HepG2 (cell line): Measurements from ENCODE around the gene GSKIP. TPM values are rescaled to one million over a fixed set of nuclear protein-coding genes. Genes with fewer than 3 reads are reported as not detected.

Experiments
- ATAC-seq: fragments of 200-7000 bp; cut with Tn5 transposase; 3 replicates; pipeline ENCODE4 v1.9.1; 2020; ENCODE audit warnings: mild to moderate bottlenecking, moderate library complexity
- BruUV-seq: library from RNA; stranded (reverse); fragments of 400-500 nt; replicated peaks from 2 replicates; lab custom pipeline; 2021; lab: Mats Ljungman, UMichigan
- CTCF ChIA-PET: fragments of 300-600 bp; formaldehyde crosslinking; extraction: SDS; loops from one replicate; lab custom pipeline; 2021; ENCODE audit warnings: low total read pairs, inconsistent platforms, low intra/inter-chr PET ratio; lab: Yijun Ruan, JAX
- POLR2A ChIA-PET: fragments of 350-600 bp; sonication (Branson Sonifier 250); formaldehyde crosslinking; loops from one replicate; lab custom pipeline; 2020; ENCODE audit warnings: antibody characterized with exemption, inconsistent platforms; lab: Yijun Ruan, JAX
- DNase-seq: peaks from one replicate; pipeline ENCODE4 v3.0.0-alpha.2; 2015; ENCODE audit warnings: low spot score
- FAIRE-seq: peaks from 3 replicates; lab custom pipeline; 2011; peaks lifted over from hg19 to GRCh38; lab: Jason Lieb, UNC
- H2AFZ ChIP-seq: one replicate; pipeline ENCODE4 v1.6.1; 2011; ENCODE audit warnings: low read length, inconsistent platforms
- H3K27ac ChIP-seq: fragments of 300-600 bp; 3 replicates; pipeline ENCODE4 v1.8.0; 2011; ENCODE audit warnings: mixed run types, mild to moderate bottlenecking, mixed read lengths, low read length, inconsistent platforms; ENCODE audit not compliant: insufficient read depth; ENCODE audit errors: extremely low read length
- H3K27me3 ChIP-seq, 2 experiments: fragments of 200-600 bp in 1 of 2; 2 replicates in 1 of 2; 3 replicates in 1 of 2; pipeline versions ENCODE4 v1.6.0 to v1.8.0; 2011; ENCODE audit warnings: low read length in 2 of 2, mild to moderate bottlenecking in 2 of 2, moderate library complexity in 2 of 2, inconsistent platforms in 1 of 2; ENCODE audit not compliant: insufficient read depth in 2 of 2, control insufficient read depth in 1 of 2
- H3K36me3 ChIP-seq, 2 experiments: fragments of 200-600 bp in 1 of 2; replicated peaks in 1 of 2; 2 replicates in 1 of 2; 3 replicates in 1 of 2; pipeline versions ENCODE4 v1.5.1 to v1.8.0; 2011; ENCODE audit warnings: low read length in 2 of 2, inconsistent platforms in 1 of 2; ENCODE audit not compliant: insufficient read depth in 2 of 2, control insufficient read depth in 1 of 2
- H3K4me1 ChIP-seq: 2 replicates; pipeline ENCODE4 v1.5.1; 2012; ENCODE audit warnings: low read length, inconsistent platforms; ENCODE audit not compliant: insufficient read depth
- H3K4me2 ChIP-seq: 2 replicates; pipeline ENCODE4 v1.6.0; 2011; ENCODE audit warnings: low read depth, low read length, inconsistent platforms
- H3K4me3 ChIP-seq, 3 experiments: fragments of 200-600 bp in 1 of 3; sonication (generic), shearing (Covaris generic) in 1 of 3; replicated peaks in 1 of 3; 2 replicates each; pipeline ENCODE4 v1.5.1; 2011 to 2016; ENCODE audit warnings: low read length in 3 of 3, inconsistent platforms in 2 of 3, low read depth in 2 of 3, mild to moderate bottlenecking in 2 of 3, control low read depth in 1 of 3, mixed read lengths in 1 of 3; ENCODE audit not compliant: insufficient read depth in 1 of 3
- H3K79me2 ChIP-seq: one replicate; pipeline ENCODE4 v1.6.1; 2011; ENCODE audit warnings: low read length, inconsistent platforms; ENCODE audit not compliant: insufficient read depth
- H3K9ac ChIP-seq: 2 replicates; pipeline ENCODE4 v1.6.0; 2011; ENCODE audit warnings: mild to moderate bottlenecking, low read depth, low read length, inconsistent platforms; ENCODE audit not compliant: insufficient read depth
- H3K9me3 ChIP-seq: 2 replicates; pipeline ENCODE4 v1.5.1; 2012; ENCODE audit warnings: mild to moderate bottlenecking, low read length
- H4K20me1 ChIP-seq: 2 replicates; pipeline ENCODE4 v1.6.0; 2011; ENCODE audit warnings: inconsistent platforms, mild to moderate bottlenecking, low read length, moderate library complexity; ENCODE audit not compliant: insufficient read depth
- ATF4 ChIP-seq, 2 experiments: fragments of 450-650 bp in 1 of 2; sonication (generic) in 1 of 2; formaldehyde crosslinking; IDR thresholded peaks; 2 replicates each; pipeline versions ENCODE4 v1.5.0 to v1.8.0; 2020 to 2022; ENCODE audit warnings: mild to moderate bottlenecking in 1 of 2, missing genetic modification reagents in 1 of 2
- CTCF ChIP-seq: sonication (generic); formaldehyde crosslinking; IDR thresholded peaks from 2 replicates; pipeline ENCODE4 v1.5.0; 2020; ENCODE audit warnings: mild to moderate bottlenecking, missing genetic modification reagents, moderate library complexity
- HNRNPLL ChIP-seq: fragments of 200-400 bp; formaldehyde crosslinking; IDR thresholded peaks from 2 replicates; pipeline ENCODE4 v1.6.1; 2017; ENCODE audit warnings: mild to moderate bottlenecking, low read depth, low read length; ENCODE audit not compliant: poor library complexity, severe bottlenecking
- HOXD1 ChIP-seq: sonication (generic); formaldehyde crosslinking; IDR thresholded peaks from 2 replicates; pipeline ENCODE4 v1.5.0; 2020; ENCODE audit warnings: missing genetic modification reagents
- MIXL1 ChIP-seq: IDR thresholded peaks from 2 replicates; pipeline ENCODE4 v1.6.1; 2016
- SMARCC2 ChIP-seq: fragments of 450-650 bp; IDR thresholded peaks from 2 replicates; pipeline ENCODE4 v1.6.1; 2017; ENCODE audit warnings: antibody characterized with exemption, mild to moderate bottlenecking
- SMC3 ChIP-seq: IDR thresholded peaks from 2 replicates; pipeline ENCODE4 v1.6.1; 2011; ENCODE audit warnings: low read length, improper control_type of control experiment
- TEAD3 ChIP-seq: optimal IDR thresholded peaks from 2 replicates; pipeline ENCODE3; 2016; ENCODE audit warnings: borderline replicate concordance
- ZFP91 ChIP-seq: sonication (generic); formaldehyde crosslinking; IDR thresholded peaks from 2 replicates; pipeline ENCODE4 v1.9.0; 2022; ENCODE audit warnings: missing genetic modification reagents, mild to moderate bottlenecking, borderline replicate concordance
- ZFX ChIP-seq: sonication (generic); formaldehyde crosslinking; IDR thresholded peaks from 2 replicates; pipeline ENCODE4 v1.4.0; 2020; ENCODE audit warnings: mild to moderate bottlenecking, low read depth, missing genetic modification reagents, moderate library complexity
- ZNF530 ChIP-seq: sonication (generic); formaldehyde crosslinking; IDR thresholded peaks from 2 replicates; pipeline ENCODE4 v1.5.0; 2020; ENCODE audit warnings: low read depth, mild to moderate bottlenecking, missing genetic modification reagents
- ZNF687 ChIP-seq: sonication (generic); formaldehyde crosslinking; IDR thresholded peaks from 2 replicates; pipeline ENCODE4 v1.5.1; 2020; ENCODE audit warnings: mild to moderate bottlenecking, missing genetic modification reagents, moderate library complexity
- ZNF749 ChIP-seq: sonication (generic); formaldehyde crosslinking; IDR thresholded peaks from 2 replicates; pipeline ENCODE4 v1.8.0; 2022; ENCODE audit warnings: mild to moderate bottlenecking, missing genetic modification reagents, moderate library complexity, borderline replicate concordance
- WGBS: methylation state at CpG from one replicate; pipeline ENCODE4 v1.1.6; 2017; ENCODE audit warnings: low lambda C conversion rate; 5-methylcytosine and 5-hydroxymethylcytosine counted together
- in situ Hi-C: cut with HindIII; loops from 2 replicates; pipeline ENCODE4 v1.10.0; 2017; ENCODE audit warnings: low pct_unique_long_range_greater_than_20kb; ENCODE audit not compliant: extremely low pct_ligation_motif_present
- intact Hi-C: fragments of 100-400 bp; cut with micrococcal nuclease; formaldehyde crosslinking; loops from one replicate; pipeline ENCODE4 v1.10.0; 2022; ENCODE audit not compliant: unreplicated experiment
- polyA plus RNA-seq, 8 experiments: library from polyadenylated mRNA; depleted of rRNA in 3 of 8; stranded (reverse) in 7 of 8; unstranded in 1 of 8; fragments of >200 nt; fragmentation: Illumina TruSeq in 4 of 8; extraction: Trizol in 4 of 8; gene quantifications; 2 replicates each; pipeline versions ENCODE4 v1.2.1 to v1.2.3, GENCODE V29; 2011 to 2016; ENCODE audit warnings: low read depth in 4 of 8, missing spikeins in 1 of 8, mixed read lengths in 1 of 8; ENCODE audit not compliant: insufficient read depth in 1 of 8
- total RNA-seq, 5 experiments: library from RNA; depleted of rRNA; stranded (reverse); fragments of >200 nt; fragmentation: Illumina TruSeq; extraction: Trizol; gene quantifications; 2 replicates each; pipeline ENCODE4 v1.2.3, GENCODE V29; 2016; ENCODE audit warnings: low read depth in 1 of 5

GSKIP gene
- total and polyA plus RNA-seq, 2 of the 13 experiments (the other 11 are each of a cell fraction or from before 2014, with no cell fraction given) = 12.5 to 27.3 TPM

GRCh38 chr14:96424109-96424989 lies 61.0 kb downstream of the GSKIP start:
- DNase-seq (peak; percentile 71), ATAC-seq (peak; percentile 93), FAIRE-seq (peak; percentile 57)
- in situ Hi-C loops (loop anchor here (5.0 kb wide), 2 partner anchors 127 to 327 kb away; no protein-coding TSS in a partner anchor), intact Hi-C loops (loop anchor here (1.0 kb wide), 3 partner anchors 114 to 324 kb away; no protein-coding TSS in a partner anchor)
- BruUV-seq = no TSS peak
- Histone ChIP-seq H3K36me3 (no peaks in the 10 kb centered on the region), H3K9ac (no peak overlapping the region), H2AFZ (no peak overlapping the region), H3K27me3 (peaks cover 0 to 6% of the 10 kb centered on the region in 2 experiments; a peak in 2 of 5 replicates), H4K20me1 (no peaks in the 10 kb centered on the region), H3K9me3 (no peaks in the 10 kb centered on the region), H3K79me2 (no peaks in the 10 kb centered on the region), H3K4me1 (peaks cover 6% of the 10 kb centered on the region), H3K27ac (no peak overlapping the region), H3K4me2 (peak overlapping the region; percentile 76), H3K4me3 (peak overlapping the region; percentile 30 to 70 (median 57))
- WGBS = 12% methylated on average over 8 of the region's 33 CpGs
- CTCF ChIA-PET = interaction anchor here (0.8 to 2.8 kb wide), 3 partner anchors 125 to 324 kb away, joined by 4 to 44 read pairs (median 13); no protein-coding TSS in a partner anchor
- POLR2A ChIA-PET = no interaction called here
- TF ChIP-seq ZNF530 (CRISPR knock-in tag) = no peak
- peak; percentile 48; the same call in 1 of the 2 replicates for TF ChIP-seq MIXL1 (CRISPR knock-in tag)
- TF ChIP-seq TEAD3 (CRISPR knock-in tag) = peak; percentile 19
- TF ChIP-seq CTCF (CRISPR knock-in tag) = peak; percentile 83
- peak; percentile 20; the same call in 1 of the 2 replicates for TF ChIP-seq ZFP91 (CRISPR knock-in tag)
- peak; percentile 32 for TF ChIP-seq HNRNPLL
- no peak for TF ChIP-seq SMARCC2
- 0 out of 2 replicates have a peak, but pooled peaks have one; percentile 41 for TF ChIP-seq ZNF749 (CRISPR knock-in tag)
- TF ChIP-seq SMC3 = peak; percentile 88
- TF ChIP-seq ATF4 (CRISPR knock-in tag; IDR thresholded peaks at IDR 0.05) = 0 out of 4 replicates have a peak, but pooled peaks of 1 of the 2 experiments have one; percentile 13
- no peak for TF ChIP-seq HOXD1 (CRISPR knock-in tag)
- peak; percentile 71 for TF ChIP-seq ZNF687 (CRISPR knock-in tag)
- peak; percentile 43; the same call in 1 of the 2 replicates for TF ChIP-seq ZFX (CRISPR knock-in tag)
